GM12878 (cell line): ENCODE results near the gene BMAL1. TPM values are rescaled to one million over a fixed set of nuclear protein-coding genes. Genes with fewer than 3 reads are reported as not detected.

Source experiments
- DPF2 ChIP-seq: fragments of 450-650 bp; IDR thresholded peaks from 2 replicates; pipeline ENCODE4 v1.6.1; 2017; ENCODE audit warnings: mild to moderate bottlenecking
- ESRRA ChIP-seq: IDR thresholded peaks from 2 replicates; pipeline ENCODE4 v1.6.1; 2012; ENCODE audit warnings: mild to moderate bottlenecking, low read length, improper control_type of control experiment
- NRF1 ChIP-seq: conservative IDR thresholded peaks from 2 replicates; pipeline ENCODE4 v1.6.1; 2011; ENCODE audit warnings: mild to moderate bottlenecking, low read depth, low read length, improper control_type of control experiment
- RB1 ChIP-seq: fragments of 450-650 bp; formaldehyde crosslinking; IDR thresholded peaks from 2 replicates; pipeline ENCODE4 v1.6.1; 2017; ENCODE audit warnings: mild to moderate bottlenecking, borderline replicate concordance
- TARDBP ChIP-seq: IDR thresholded peaks from 2 replicates; pipeline ENCODE4 v1.6.1; 2016; ENCODE audit warnings: borderline replicate concordance
- ZNF622 ChIP-seq: fragments of 450-650 bp; IDR thresholded peaks from 2 replicates; pipeline ENCODE4 v1.6.1; 2017; ENCODE audit warnings: mild to moderate bottlenecking, inconsistent platforms
- polyA plus RNA-seq, 11 experiments: library from polyadenylated mRNA; depleted of rRNA in 4 of 11; unstranded in 6 of 11; stranded (reverse) in 5 of 11; fragments of >200 nt; fragmentation: Nextera tagmentation in 4 of 11; fragmentation: Illumina TruSeq in 1 of 11; extraction: Ambion mirVana in 4 of 11; extraction: Trizol in 1 of 11; gene quantifications; 1 replicate in 1 of 11; 2 replicates in 10 of 11; pipeline versions ENCODE4 v1.2.1 to v1.2.3, GENCODE V29; 2011 to 2016; ENCODE audit warnings: inconsistent platforms in 2 of 11, missing spikeins in 2 of 11, low read depth in 1 of 11
- total RNA-seq, 4 experiments: library from RNA; depleted of rRNA in 3 of 4; stranded (reverse); fragments of >200 nt in 3 of 4; fragmentation: Illumina TruSeq in 1 of 4; extraction: Trizol in 1 of 4; gene quantifications; 2 replicates each; pipeline versions ENCODE4 v1.2.1 to v1.2.3, GENCODE V29; 2013 to 2021
- TF ChIP-seq, protein P1 (sequence below): fragments of 450-650 bp; IDR thresholded peaks from 2 replicates; pipeline ENCODE4 v1.6.1; 2016; ENCODE audit warnings: mild to moderate bottlenecking
- TF ChIP-seq, protein P2 (sequence below): fragments of 450-650 bp; IDR thresholded peaks from 2 replicates; pipeline ENCODE4 v1.6.1; 2017; ENCODE audit warnings: antibody characterized with exemption, mild to moderate bottlenecking, moderate library complexity
- TF ChIP-seq, protein P3 (sequence below): IDR thresholded peaks from 2 replicates; pipeline ENCODE4 v1.6.1; 2011; ENCODE audit warnings: low read depth, mild to moderate bottlenecking, low read length, moderate library complexity, borderline replicate concordance; ENCODE audit errors: extremely low read depth

BMAL1 gene
- total and polyA plus RNA-seq, 10 of the 15 experiments (the other 5 are each of a cell fraction or from before 2014, with no cell fraction given), result 3.5 to 40.6 (median 13.6) TPM

DNA sequence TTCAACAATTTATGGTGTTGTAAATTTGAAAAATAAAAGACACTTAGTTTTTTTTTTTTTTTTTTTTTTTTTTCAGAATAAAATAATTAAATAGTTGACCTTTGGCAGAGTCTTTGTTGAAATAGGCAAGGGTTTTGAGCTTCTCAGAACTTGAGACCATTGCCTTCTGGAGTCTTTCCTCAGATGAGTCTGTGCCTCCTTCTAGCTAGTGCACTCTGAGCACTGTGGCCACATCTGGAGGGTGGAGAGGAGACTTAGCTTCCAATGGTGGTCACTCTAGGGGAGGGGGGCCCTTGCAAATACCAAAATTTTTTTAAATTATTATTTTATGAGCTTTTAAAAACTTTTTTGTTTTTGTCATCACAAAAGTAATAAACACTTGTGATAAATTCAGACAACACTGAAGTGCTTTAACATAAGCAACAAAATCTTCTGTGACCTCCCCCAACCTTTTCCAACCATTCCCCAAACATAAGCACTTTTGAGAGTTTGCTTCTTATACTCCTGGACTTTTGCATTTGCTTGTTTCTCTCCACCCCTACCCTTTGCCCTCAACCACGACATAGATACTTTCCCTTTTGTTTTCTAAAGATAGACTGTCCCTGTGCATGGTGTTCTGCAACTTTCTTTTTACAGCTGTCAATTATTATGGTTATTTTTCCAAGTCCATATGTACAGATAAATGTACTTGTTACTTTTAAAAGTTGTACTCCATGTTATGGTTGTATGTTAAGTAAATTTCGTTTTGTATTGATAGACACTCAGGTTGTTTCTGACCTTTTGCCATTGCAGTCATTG lies 41.1 kb downstream of the BMAL1 start (continued):
- TF ChIP-seq ESRRA (no peak), NRF1 (no peak), DPF2 (no peak; the same call in 1 of the 2 replicates), RB1 (no peak), TARDBP (no peak), ZNF622 (no peak)
- TF ChIP-seq, protein P1, sequence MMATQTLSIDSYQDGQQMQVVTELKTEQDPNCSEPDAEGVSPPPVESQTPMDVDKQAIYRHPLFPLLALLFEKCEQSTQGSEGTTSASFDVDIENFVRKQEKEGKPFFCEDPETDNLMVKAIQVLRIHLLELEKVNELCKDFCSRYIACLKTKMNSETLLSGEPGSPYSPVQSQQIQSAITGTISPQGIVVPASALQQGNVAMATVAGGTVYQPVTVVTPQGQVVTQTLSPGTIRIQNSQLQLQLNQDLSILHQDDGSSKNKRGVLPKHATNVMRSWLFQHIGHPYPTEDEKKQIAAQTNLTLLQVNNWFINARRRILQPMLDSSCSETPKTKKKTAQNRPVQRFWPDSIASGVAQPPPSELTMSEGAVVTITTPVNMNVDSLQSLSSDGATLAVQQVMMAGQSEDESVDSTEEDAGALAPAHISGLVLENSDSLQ, result peak; percentile 81
- TF ChIP-seq, protein P2, sequence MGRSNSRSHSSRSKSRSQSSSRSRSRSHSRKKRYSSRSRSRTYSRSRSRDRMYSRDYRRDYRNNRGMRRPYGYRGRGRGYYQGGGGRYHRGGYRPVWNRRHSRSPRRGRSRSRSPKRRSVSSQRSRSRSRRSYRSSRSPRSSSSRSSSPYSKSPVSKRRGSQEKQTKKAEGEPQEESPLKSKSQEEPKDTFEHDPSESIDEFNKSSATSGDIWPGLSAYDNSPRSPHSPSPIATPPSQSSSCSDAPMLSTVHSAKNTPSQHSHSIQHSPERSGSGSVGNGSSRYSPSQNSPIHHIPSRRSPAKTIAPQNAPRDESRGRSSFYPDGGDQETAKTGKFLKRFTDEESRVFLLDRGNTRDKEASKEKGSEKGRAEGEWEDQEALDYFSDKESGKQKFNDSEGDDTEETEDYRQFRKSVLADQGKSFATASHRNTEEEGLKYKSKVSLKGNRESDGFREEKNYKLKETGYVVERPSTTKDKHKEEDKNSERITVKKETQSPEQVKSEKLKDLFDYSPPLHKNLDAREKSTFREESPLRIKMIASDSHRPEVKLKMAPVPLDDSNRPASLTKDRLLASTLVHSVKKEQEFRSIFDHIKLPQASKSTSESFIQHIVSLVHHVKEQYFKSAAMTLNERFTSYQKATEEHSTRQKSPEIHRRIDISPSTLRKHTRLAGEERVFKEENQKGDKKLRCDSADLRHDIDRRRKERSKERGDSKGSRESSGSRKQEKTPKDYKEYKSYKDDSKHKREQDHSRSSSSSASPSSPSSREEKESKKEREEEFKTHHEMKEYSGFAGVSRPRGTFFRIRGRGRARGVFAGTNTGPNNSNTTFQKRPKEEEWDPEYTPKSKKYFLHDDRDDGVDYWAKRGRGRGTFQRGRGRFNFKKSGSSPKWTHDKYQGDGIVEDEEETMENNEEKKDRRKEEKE, result no peak
- TF ChIP-seq, protein P3, sequence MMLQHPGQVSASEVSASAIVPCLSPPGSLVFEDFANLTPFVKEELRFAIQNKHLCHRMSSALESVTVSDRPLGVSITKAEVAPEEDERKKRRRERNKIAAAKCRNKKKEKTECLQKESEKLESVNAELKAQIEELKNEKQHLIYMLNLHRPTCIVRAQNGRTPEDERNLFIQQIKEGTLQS, result no peak
